Measurements from ENCODE around the gene ZBTB2.
"Not testable (repeated sequence)": the region's sequence is repeated elsewhere in the genome, so short reads cannot be mapped to it uniquely, and the experiment has no call there.

ZBTB2 gene

DNA sequence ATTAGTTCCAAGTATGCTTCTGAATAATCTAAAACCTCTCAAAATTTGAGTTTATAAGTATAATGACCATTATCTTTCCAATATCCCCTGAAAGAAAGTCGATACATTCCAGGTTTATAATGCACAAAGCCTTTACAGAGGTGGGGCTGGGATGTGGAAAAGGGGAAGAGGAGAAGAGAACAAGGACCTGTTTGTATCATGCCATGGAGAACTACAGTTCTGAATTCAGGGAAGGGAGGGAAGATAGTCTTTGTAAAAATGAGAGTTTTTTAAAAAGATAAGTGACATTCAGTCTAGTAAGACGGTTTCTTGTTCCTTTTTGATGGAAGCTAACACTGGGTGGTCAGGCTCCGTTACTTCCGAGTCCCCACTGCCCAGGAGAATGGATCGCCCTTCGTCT, 26.1 kb downstream of the ZBTB2 start:
- no peak for DNase-seq

DNA sequence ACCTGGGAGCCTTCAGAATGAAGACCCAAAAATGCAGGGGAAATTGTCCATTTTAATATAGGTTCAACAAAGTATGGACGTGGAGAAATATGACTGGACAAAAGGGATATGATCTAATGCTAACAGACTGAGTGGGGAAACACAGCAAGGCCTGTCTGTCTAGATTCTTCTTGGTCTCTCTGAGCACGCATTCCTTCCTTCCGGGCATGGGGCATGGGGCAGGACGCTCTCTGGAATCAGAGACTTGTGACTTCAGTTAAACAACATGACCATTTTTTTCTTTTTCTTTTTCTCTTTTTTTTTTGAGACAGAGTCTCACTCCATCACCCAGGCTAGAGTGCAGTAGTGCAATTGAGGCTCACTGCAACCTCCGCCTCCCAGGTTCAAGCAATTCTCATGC, 31.9 kb downstream of the ZBTB2 start:
- DNase-seq: no peak

DNA sequence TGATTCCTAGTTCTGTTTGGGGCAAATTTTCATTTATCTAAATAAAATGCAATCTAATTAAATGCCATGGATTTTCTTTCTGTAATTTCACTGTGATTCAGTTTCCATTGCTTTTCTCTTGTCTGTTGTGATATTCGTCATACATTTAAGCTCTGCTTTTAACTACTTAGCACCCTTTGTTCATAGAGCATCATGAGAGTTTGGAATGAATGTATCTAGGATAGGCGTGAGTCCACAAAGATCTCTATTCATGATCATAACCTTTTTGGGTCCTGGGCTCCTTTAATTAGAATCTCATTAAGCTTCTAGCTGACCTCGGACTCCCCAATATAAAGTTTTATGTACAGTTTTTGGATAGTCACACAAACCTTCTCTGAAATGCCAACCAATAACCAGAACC, 32.9 kb downstream of the ZBTB2 start:
- DNase-seq: no peak

DNA sequence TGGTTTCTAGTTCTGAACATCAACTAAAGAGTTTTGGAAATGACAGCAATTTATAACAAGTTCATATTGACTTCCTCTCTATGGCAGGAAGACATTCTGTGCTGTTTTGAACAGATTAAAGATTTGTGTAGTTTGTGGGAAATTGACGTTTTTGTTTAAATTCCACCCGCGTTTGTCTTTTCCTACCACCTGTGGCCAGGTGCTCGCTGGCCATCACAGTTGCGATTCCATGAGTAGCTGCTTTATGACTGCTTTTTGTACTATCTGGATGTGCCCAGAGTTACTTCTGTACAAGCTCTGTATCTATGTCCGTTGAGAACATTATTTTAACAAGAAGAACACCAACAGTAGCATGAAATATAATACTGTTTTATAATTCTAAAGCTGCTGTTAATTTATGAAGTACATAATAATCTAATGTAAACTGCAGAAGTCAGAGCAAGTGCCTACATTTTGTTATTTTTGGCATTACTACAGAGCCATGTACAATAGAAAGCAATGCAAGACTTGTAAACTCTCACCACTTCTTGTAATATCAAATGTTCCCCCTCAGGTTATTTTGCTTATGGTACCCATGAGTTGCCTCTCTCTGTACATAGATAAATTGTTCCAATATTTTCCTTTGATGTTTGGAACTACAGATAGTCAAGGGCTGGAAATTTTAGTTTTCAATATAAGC, 33.5 kb downstream of the ZBTB2 start:
- no peak for DNase-seq

DNA sequence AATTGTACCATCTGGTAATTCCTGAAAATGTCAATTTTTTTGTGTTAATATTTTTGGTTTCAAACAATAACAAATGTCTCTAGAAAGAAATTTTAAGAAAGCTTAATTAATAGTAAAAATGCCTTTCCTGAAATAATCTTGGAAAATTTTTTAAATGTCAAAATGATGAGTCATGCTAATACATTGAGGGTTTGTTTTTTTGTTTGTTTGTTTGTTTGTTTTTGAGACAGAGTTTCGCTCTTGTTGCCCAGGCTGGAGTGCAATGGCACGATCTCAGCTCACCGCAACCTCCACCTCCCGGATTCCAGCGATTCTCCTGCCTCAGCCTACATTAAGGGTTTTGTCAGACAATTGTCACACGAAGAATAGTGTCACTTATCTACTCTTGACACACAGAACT, 34.4 kb downstream of the ZBTB2 start:
- DNase-seq: not testable (repeated sequence)

DNA sequence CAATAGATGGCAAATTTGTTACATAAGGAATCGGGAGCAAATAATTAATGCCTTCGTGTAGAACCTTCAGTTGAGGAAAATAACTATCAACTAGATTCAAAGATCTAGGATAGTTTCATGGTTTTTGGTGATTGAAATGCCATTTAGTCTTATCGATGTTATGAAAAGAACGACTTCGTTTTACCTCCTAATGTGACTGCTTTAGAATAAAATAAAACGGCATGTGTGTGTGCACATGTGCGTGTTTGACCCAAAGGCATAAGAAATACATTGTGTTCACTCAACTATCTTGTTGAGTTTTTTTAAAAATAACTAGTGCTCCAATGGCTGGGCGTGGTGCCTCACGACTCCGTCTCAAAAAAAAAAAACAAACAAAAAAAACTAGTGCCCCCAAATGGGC, 37.6 kb downstream of the ZBTB2 start:
- DNase-seq: no peak

DNA sequence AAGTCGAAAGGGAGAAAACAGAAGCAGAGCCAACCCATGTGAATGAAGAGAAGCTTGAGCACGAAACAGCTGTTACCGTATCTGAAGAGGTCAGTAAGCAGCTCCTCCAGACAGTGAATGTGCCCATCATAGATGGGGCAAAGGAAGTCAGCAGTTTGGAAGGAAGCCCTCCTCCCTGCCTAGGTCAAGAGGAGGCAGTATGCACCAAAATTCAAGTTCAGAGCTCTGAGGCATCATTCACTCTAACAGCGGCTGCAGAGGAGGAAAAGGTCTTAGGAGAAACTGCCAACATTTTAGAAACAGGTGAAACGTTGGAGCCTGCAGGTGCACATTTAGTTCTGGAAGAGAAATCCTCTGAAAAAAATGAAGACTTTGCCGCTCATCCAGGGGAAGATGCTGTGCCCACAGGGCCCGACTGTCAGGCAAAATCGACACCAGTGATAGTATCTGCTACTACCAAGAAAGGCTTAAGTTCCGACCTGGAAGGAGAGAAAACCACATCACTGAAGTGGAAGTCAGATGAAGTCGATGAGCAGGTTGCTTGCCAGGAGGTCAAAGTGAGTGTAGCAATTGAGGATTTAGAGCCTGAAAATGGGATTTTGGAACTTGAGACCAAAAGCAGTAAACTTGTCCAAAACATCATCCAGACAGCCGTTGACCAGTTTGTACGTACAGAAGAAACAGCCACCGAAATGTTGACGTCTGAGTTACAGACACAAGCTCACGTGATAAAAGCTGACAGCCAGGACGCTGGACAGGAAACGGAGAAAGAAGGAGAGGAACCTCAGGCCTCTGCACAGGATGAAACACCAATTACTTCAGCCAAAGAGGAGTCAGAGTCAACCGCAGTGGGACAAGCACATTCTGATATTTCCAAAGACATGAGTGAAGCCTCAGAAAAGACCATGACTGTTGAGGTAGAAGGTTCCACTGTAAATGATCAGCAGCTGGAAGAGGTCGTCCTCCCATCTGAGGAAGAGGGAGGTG, 38.7 kb downstream of the ZBTB2 start:
- DNase-seq: no peak

DNA sequence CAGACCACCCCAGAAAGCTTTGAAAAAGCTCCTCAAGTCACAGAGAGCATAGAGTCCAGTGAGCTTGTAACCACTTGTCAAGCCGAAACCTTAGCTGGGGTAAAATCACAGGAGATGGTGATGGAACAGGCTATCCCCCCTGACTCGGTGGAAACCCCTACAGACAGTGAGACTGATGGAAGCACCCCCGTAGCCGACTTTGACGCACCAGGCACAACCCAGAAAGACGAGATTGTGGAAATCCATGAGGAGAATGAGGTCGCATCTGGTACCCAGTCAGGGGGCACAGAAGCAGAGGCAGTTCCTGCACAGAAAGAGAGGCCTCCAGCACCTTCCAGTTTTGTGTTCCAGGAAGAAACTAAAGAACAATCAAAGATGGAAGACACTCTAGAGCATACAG, 39.6 kb downstream of the ZBTB2 start:
- DNase-seq: no peak

DNA sequence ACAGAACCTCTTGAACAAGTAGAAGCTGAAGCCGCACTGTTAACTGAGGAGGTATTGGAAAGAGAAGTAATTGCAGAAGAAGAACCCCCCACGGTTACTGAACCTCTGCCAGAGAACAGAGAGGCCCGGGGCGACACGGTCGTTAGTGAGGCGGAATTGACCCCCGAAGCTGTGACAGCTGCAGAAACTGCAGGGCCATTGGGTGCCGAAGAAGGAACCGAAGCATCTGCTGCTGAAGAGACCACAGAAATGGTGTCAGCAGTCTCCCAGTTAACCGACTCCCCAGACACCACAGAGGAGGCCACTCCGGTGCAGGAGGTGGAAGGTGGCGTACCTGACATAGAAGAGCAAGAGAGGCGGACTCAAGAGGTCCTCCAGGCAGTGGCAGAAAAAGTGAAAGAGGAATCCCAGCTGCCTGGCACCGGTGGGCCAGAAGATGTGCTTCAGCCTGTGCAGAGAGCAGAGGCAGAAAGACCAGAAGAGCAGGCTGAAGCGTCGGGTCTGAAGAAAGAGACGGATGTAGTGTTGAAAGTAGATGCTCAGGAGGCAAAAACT, 40.1 kb downstream of the ZBTB2 start:
- DNase-seq: no peak

DNA sequence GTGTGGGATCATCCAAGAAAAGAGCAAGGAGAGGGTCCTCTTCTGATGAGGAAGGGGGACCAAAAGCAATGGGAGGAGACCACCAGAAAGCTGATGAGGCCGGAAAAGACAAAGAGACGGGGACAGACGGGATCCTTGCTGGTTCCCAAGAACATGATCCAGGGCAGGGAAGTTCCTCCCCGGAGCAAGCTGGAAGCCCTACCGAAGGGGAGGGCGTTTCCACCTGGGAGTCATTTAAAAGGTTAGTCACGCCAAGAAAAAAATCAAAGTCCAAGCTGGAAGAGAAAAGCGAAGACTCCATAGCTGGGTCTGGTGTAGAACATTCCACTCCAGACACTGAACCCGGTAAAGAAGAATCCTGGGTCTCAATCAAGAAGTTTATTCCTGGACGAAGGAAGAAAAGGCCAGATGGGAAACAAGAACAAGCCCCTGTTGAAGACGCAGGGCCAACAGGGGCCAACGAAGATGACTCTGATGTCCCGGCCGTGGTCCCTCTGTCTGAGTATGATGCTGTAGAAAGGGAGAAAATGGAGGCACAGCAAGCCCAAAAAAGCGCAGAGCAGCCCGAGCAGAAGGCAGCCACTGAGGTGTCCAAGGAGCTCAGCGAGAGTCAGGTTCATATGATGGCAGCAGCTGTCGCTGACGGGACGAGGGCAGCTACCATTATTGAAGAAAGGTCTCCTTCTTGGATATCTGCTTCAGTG, 40.8 kb downstream of the ZBTB2 start:
- DNase-seq: no peak

DNA sequence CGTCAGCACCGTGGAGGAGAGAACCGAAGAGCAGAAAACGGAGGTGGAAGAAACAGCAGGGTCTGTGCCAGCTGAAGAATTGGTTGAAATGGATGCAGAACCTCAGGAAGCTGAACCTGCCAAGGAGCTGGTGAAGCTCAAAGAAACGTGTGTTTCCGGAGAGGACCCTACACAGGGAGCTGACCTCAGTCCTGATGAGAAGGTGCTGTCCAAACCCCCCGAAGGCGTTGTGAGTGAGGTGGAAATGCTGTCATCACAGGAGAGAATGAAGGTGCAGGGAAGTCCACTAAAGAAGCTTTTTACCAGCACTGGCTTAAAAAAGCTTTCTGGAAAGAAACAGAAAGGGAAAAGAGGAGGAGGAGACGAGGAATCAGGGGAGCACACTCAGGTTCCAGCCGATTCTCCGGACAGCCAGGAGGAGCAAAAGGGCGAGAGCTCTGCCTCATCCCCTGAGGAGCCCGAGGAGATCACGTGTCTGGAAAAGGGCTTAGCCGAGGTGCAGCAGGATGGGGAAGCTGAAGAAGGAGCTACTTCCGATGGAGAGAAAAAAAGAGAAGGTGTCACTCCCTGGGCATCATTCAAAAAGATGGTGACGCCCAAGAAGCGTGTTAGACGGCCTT, 41.6 kb downstream of the ZBTB2 start:
- DNase-seq: no peak

DNA sequence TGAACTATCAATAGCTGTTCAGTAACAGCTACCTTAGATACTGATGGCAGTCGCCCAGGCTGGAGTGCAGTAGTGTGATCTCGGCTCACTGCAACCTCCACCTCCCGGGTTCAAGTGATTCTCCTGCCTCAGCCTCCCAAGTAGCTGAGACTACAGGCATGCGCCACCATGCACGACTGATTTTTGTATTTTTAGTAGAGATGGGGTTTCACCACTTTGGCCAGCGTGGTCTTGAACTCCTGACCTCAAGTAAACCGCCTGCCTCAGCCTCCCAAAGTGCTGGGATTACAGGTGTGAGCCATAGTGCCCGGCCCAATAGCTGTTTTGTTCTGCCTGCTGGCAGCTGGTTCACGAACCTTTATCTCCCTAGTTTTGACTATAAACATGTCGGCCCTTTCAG, 48.6 kb downstream of the ZBTB2 start:
- not testable (repeated sequence) for DNase-seq

DNA sequence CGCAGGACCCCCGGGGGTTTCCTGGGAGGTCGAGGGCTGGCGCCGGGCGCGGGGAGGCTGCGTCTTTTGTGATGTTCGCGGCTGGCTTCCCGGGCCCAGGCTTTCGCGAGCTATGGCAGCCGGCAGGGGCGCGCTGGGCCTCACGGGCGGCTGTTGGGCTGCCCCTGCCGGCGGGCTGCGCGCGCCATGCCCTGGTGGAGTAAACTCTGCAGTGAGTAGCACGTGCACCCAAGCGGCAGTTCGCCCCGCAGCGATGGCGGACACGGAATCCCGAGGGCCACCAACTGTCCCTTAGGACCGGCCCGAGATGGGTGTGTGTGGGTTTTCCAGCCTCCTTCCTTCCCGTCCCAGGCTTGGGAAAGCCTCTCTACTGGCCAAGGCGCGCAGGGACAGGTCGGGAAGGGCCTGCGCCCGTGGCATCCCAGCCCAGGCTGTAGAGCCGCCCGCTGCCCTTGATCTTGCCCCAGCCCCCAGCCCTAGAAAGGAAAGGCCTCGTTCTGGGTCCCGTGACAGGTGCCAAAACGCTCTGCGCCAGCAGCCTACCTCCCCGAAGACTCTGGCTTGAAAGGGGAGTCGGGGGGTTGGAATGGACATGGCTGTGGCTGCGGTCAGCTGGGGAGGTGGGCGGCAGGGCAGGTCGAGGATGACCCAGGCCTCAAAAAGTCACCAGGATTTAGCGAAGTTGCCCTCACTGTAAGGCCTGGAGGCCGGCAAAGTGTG, 49.7 kb downstream of the ZBTB2 start:
- no peak for DNase-seq

DNA sequence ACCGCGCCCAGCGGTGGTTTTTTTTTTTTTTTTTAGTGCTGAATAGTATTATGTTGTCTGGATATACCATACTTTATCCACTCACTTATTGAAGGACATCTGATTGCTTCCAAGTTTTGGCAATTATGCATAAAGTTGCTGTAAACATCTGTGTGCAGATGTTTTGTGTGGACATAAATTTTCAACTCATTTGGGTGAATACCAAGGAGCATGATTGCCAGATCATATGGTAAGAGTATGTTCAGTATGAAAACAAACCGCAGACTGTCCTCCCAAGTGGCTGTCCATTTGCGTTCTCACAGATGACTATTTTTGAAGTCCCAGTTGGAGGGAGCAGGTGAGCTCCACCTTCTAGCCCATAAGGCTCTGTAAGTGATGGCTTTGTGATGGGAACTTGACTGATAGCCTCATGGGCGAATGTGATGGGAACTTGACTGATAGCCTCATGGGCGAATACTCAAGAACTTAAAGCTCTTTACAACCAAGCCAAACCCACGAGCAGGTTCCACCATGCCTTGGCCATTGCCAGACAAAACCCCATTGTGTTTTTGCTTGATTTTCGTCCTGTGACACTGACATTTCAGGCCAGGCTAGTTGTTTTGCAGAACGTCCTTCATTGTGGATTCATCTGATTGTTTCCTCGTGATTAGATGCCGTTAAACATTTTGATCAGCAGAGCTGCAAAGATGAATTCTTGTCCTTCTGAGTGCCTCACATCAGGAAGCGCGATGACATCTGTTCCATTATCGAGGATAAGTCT, 51.0 kb downstream of the ZBTB2 start:
- no peak for DNase-seq

DNA sequence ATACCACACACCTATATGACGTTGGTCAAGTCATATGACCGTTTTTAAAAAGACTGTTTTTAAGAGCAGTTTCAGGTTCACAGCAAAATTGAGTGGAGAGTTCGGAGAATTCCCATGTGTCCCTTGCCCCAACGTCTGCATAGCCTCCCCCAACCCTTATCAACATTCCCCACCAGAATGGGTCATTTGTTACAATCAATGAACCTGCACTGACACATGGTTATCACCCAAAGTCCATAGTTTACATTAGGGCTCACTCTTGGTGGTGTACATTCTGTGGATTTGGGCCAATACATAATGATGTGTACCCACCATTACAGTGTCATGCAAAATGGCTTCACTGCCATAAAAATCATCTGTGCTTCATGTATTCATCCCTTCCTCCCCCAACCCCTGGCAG, 52.0 kb downstream of the ZBTB2 start:
- DNase-seq: no peak

DNA sequence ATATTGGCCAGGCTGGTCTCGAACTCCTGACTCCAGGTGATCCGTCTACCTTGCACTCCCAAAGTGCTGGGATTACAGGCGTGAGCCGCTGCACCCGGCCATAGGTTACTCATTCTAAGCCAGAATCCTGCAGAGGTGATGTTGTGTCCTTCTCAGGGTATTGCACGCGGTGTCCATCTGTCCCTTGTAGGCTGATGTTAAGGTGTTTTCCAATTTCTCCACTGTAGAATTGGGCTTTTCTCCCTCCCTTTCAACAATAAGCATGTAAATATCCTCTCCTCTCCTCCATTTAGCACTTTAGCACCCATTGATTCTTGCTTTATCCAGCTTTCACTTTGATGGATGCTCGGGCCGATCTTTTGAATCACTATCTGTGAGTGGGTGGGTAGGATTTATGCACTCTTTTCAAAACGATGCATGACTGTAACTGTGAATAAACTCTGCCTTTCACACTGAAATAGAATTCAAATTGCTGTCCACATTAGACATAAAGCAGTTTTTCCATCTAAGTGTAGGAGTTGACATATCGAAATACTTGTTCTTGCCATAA, 52.6 kb downstream of the ZBTB2 start:
- DNase-seq: no peak

DNA sequence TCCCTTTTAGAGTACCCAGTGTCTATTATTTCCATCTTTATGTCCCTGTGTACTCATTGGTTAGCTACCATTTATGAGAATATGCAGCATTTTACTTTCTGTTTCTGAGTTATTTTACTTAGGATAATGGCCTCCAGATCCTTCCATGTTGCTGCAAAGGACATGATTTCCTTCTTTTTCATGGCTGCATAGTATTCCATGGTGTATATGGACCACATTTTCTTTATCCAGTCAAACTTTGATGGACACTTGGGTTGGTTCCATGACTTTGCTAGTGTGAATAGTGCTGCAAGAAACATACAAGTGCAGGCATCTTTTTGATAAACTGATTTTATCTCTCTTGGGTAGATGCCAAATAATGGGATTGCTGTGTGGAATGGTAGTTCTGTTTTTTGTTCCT, 55.4 kb downstream of the ZBTB2 start:
- DNase-seq: no peak

DNA sequence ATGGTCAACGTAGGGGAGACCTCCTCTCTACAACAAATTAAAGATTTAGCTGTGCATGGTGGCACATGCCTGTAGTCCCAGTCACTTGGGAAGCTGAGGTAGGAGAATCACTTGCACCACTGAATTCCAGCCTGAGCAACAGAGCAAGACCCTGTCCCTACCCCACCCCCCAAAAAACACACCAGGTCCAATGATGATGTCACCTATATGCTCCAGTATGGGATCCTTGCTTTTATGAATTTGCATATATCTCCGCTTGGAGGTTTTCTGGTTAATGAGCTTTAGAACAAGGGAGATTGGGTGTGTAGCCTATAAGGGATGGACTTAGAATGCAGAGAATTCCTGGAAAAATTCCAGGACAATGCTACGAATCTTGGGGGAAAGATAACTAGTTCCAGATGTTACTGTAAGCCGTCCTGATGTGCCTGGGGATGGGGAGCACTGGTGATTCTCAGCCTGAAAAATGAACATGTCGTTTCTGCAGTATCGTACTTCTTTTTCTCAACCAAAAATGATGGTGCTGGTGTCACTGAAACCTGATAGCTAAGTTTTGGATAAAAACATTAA, 61.1 kb downstream of the ZBTB2 start:
- no peak for DNase-seq

DNA sequence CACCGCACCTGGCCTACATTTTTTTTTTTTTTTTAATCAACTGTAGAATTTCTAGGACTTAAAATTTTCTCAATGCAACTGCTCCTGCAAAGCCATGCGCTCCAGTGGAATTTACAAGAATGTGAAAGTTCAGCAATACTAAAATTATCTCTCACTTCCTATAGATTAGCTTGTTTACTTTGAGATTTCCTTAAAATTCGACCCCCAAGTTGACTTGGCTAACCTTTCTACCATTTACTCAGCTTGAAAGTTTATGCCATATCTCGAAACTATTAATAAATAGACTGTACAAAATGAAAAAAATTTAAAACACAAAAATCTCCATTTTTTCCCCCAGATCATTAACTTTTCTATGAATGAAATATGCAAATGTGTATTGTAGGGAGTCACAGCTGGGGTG, 64.3 kb downstream of the ZBTB2 start:
- DNase-seq: no peak

DNA sequence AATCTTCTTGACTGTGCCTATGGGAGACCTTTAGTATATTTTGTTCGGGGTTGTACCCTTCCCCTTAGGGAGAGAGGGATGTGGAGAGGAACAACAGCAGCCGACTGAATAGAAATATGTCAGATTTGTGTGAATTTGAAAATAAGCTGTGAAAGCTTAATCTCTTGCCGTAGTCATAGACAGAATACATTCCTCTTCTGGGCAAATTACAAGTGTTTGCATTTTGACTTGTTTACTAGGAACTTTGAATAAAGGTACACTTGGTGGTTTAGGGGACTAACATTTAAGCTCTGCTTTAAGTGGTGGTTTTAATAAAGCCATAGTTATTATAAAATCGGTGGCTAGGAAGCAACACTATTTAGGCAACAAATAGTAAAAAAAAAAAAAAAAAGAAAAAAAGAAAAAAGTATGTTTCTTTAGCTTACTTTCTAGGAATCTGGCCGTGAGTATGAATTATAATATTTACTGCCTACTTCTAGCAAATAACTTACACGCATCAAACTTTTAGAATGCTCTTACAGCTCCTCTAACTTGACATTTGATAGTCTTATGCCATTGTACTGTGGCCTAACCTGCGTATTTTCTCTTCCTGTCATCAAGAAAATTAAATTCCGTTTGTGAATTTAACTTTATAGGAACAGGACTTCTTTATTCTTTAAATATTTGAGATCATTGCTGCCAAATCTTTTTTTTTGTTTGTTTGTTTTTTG, 65.1 kb downstream of the ZBTB2 start:
- no peak for DNase-seq

Data from suppressor macrophage treated with lipopolysaccharide for 1 hour (primary cell).